Neural crest cell (in vitro differentiated cells): Measurements from ENCODE around the gene USP6NL. TPM values are rescaled to one million over a fixed set of nuclear protein-coding genes. Genes with fewer than 3 reads are reported as not detected.

Source experiments
- DNase-seq: peaks from one replicate; pipeline ENCODE4 v3.0.0; 2021; ENCODE audit warnings: low read depth, mixed read lengths, low spot score
- H3K27ac Mint-ChIP-seq: one replicate; pipeline ENCODE4 v1.8.0; 2021; ENCODE audit warnings: mild to moderate bottlenecking, mixed read lengths; ENCODE audit not compliant: unreplicated experiment
- H3K27me3 Mint-ChIP-seq: 2 replicates; pipeline ENCODE4 v1.8.0; 2021; ENCODE audit warnings: low read depth, mild to moderate bottlenecking, mixed read lengths
- H3K36me3 Mint-ChIP-seq: 2 replicates; pipeline ENCODE4 v1.8.0; 2021; ENCODE audit warnings: low read depth, mild to moderate bottlenecking, mixed read lengths
- H3K4me1 Mint-ChIP-seq: 2 replicates; pipeline ENCODE4 v1.8.0; 2021; ENCODE audit warnings: mixed read lengths
- H3K4me3 Mint-ChIP-seq: one replicate; pipeline ENCODE4 v1.8.0; 2021; ENCODE audit warnings: mild to moderate bottlenecking, mixed read lengths
- H3K9me3 Mint-ChIP-seq: 2 replicates; pipeline ENCODE4 v1.8.0; 2021; ENCODE audit warnings: mixed read lengths
- total RNA-seq: library from RNA; stranded (reverse); gene quantifications from 2 replicates; pipeline ENCODE4 v1.2.1, GENCODE V29; 2021
- TF ChIP-seq, protein P1 (sequence below): fragments of 200-600 bp; sonication (generic); conservative IDR thresholded peaks from 2 replicates; pipeline ENCODE4 v1.5.0; 2021; ENCODE audit warnings: antibody characterized with exemption, mild to moderate bottlenecking

USP6NL gene
- total RNA-seq, 1 donor from 2014 or later, result 35.3 TPM

DNA sequence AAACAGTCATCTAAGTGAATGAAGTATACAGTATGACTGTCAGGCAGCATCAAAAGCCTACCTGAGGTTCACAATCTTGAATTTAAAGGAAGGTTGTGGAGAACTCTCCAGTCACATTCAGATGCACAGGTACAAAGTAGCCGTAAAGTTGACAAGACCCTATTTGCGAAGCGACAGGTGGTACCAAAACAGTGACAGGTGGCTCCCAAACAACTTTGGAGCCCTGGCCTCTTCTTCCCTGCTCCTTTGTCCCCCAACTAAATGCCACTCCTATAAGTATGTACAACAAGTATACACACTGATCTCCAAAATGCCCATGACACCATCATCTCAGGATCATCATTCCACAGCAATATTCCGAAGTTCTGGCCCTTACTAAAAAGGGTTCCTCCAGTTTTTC, 53.5 kb downstream of the USP6NL start:
- peaks cover 18% of the 10 kb centered on the region for H3K9me3 Mint-ChIP-seq
- DNase-seq, result no peak
- TF ChIP-seq, protein P1, sequence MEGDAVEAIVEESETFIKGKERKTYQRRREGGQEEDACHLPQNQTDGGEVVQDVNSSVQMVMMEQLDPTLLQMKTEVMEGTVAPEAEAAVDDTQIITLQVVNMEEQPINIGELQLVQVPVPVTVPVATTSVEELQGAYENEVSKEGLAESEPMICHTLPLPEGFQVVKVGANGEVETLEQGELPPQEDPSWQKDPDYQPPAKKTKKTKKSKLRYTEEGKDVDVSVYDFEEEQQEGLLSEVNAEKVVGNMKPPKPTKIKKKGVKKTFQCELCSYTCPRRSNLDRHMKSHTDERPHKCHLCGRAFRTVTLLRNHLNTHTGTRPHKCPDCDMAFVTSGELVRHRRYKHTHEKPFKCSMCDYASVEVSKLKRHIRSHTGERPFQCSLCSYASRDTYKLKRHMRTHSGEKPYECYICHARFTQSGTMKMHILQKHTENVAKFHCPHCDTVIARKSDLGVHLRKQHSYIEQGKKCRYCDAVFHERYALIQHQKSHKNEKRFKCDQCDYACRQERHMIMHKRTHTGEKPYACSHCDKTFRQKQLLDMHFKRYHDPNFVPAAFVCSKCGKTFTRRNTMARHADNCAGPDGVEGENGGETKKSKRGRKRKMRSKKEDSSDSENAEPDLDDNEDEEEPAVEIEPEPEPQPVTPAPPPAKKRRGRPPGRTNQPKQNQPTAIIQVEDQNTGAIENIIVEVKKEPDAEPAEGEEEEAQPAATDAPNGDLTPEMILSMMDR, result no peak

DNA sequence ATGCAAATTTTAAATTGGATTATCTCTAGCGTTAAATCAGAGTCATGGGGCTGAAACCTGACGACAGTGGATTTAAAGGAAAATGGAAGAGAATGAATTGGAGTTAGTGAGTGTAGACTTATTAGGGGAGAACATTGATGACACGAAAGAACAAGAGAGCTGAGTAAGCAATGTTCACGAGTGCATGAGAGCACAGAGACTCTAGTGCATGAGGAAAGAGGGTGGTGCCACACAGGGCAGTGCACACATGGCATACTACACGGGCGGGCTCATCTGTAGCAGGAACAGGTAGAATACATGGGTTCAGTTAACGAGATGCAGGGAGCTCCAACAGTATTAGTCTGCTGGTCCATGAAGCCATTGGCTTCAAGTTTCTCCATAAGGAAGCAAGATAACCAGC, 53.9 kb downstream of the USP6NL start:
- H3K4me3 Mint-ChIP-seq, result no peak overlapping the region
- no peak for DNase-seq
- H3K27ac Mint-ChIP-seq, result no peak overlapping the region
- TF ChIP-seq, protein P1, result no peak
- no peaks in the 10 kb centered on the region for H3K27me3 Mint-ChIP-seq
- peaks cover 23% of the 10 kb centered on the region for H3K36me3 Mint-ChIP-seq
- peaks cover 16% of the 10 kb centered on the region for H3K4me1 Mint-ChIP-seq
- peaks cover 18% of the 10 kb centered on the region for H3K9me3 Mint-ChIP-seq

More for the DNA sequence above, 53.5 kb downstream of the USP6NL start:
- H3K4me3 Mint-ChIP-seq, result no peak overlapping the region
- H3K36me3 Mint-ChIP-seq, result peaks cover 23% of the 10 kb centered on the region
- peaks cover 11% of the 10 kb centered on the region for H3K4me1 Mint-ChIP-seq
- H3K27ac Mint-ChIP-seq, result no peak overlapping the region
- no peaks in the 10 kb centered on the region for H3K27me3 Mint-ChIP-seq

DNA sequence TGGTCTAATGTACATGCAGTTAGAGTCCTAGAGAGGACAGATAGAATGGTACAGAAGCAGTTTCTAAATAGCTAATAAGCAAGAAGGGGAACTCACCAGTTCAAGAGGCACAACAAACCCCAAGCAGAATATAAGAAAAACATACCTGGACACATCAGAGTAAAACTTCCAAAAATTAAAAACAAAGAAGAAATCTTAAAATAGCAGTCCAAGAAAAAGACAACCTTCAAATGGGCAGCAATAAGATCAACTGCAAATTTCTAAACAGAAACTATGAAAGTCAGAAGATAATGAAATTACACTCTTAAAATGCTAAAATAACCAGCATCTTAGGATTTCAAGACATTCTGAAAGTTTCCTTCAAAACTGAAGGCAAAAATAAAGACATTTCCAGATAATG, 55.9 kb downstream of the USP6NL start:
- DNase-seq, result no peak
- Mint-ChIP-seq H3K4me1 (peaks cover 28% of the 10 kb centered on the region), H3K27ac (no peak overlapping the region), H3K9me3 (peaks cover 18% of the 10 kb centered on the region), H3K4me3 (no peak overlapping the region), H3K27me3 (no peaks in the 10 kb centered on the region), H3K36me3 (peaks cover 21% of the 10 kb centered on the region)
- TF ChIP-seq, protein P1, result no peak

DNA sequence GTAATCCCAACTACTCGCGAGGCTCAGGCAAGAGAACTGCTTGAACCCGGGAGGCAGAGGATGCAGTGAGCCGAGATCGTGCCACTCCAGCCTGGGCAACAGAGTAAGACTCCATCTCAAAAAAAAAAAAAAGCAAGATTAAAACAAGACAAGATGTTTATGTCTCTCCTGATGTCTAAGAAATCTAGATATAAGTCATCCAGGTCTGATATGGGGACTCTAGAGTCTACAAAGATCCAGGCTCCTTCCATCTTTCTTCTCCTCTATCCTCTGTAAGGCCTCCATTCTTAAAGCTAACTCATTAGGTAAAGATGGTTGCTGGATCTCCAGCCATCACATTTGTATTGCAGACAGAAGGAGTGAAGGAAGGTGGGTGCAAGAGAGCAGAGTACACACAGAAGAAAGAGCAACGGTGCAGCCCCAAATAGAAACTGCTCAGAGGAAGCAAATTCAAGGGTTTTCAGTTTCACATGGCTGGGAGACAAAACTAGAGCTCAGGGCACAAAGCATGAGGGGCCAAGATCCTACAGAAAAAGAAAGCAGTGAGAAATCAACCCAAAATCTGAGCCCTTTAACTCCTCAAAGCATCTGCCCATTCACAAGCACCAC, 57.6 kb downstream of the USP6NL start:
- Mint-ChIP-seq H3K4me3 (no peak overlapping the region), H3K27ac (no peak overlapping the region), H3K36me3 (peaks cover 21% of the 10 kb centered on the region), H3K9me3 (peaks cover 18% of the 10 kb centered on the region), H3K4me1 (peaks cover 28% of the 10 kb centered on the region), H3K27me3 (no peaks in the 10 kb centered on the region)
- TF ChIP-seq, protein P1, result no peak
- no peak for DNase-seq

DNA sequence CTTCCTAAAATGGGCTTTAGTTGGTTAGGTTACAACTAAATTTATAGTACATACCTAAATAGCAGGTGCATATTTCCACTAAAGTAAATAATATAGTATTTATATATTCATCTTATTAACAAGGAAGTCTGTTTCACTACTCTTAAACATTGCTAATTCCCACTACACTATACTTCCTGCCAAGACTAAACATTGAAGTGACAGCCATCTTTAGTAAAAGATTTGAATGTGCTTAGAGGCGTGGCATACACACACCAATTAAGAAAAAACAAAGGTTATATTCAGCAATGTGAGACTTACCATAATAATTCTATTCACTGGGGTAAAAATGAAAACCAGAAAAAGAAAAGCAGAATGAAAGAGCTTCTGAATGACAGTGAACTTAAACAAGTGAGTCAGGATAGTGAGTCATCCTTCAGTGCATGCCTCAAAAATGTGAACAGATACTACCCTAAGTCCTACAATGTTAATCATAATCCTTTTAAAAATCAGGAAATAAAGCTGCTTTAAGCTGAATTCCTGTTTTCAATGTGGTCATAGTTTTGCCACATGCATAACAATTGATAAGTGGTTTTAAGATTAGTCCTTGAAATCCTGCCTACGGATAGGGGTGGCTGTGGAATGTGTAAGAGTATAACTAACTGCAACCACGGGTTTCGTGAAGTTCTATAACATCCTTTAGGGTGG, 59.4 kb downstream of the USP6NL start:
- H3K4me1 Mint-ChIP-seq, result peaks cover 37% of the 10 kb centered on the region
- no peaks in the 10 kb centered on the region for H3K27me3 Mint-ChIP-seq
- no peak for DNase-seq
- H3K36me3 Mint-ChIP-seq, result peaks cover 14% of the 10 kb centered on the region
- TF ChIP-seq, protein P1, result no peak
- H3K27ac Mint-ChIP-seq, result no peak overlapping the region
- peaks cover 13% of the 10 kb centered on the region for H3K9me3 Mint-ChIP-seq
- no peak overlapping the region for H3K4me3 Mint-ChIP-seq
